GM21576 (cell line): ENCODE results near the gene ZNF516.

ENCODE experiments used
- ATAC-seq: cut with Tn5 transposase; IDR thresholded peaks from one replicate; pipeline ENCODE4 v1.9.1; 2021; ENCODE audit warnings: mild to moderate bottlenecking, moderate library complexity; ENCODE audit not compliant: unreplicated experiment

ZNF516 gene

DNA sequence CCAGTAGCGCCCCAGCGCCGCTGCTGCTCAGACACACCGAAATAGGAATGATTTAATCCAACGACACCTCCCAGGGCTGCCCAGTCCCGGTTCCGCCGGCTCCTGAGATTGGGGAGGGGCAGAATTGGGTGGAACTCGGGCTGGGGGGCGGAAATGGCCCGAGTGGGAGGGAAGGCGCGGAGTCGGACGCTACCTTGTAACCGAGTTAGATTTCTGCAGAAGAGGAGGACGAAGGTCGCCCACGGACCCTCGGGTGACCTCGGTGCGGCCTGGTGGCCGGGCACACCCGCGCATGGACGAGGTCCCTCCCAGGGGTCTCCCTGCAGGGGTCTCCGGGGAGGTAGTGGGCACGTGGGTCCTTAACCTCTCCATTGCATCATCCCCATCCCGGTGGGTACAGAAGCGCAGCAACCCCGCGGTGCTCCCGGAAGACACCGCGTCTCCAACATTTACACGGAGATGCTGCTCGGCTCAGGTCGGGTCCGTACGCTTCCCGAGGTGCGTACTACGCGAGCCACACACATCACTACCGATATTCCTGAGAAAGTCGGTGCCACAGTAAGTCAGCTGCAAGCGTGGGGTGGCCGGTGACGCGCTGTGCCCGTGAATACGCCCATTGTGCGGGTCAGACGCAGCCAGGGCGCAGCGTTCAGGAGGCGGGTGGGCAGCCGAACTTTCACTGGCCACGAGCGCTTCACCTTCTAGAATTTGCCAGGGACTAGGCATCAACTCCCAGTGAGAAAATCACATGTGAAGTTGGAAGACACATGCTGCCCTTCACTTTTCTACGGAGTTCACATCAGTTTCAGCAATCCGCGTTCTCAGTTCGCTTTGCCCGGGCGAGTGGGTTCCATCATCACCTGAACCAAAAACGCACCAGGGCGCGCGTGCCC lies 3.0 kb downstream of the ZNF516 start:
- no peak for ATAC-seq

DNA sequence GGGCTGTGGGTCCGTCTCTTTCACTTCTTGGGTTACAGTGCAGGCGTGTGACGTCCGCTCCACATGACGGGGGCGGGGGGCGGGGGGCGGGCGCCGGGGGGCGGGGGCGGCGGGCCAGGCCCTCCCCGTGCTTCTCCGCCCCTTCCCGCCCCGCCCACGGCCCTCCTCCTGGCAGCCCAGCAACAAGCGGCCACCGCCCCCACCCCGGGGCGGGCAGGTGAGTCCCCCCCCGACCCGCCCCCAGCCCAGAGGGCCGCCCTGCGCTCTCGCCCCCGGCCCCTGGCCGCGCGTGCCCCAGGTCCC lies 3.6 kb downstream of the ZNF516 start:
- ATAC-seq = no peak

DNA sequence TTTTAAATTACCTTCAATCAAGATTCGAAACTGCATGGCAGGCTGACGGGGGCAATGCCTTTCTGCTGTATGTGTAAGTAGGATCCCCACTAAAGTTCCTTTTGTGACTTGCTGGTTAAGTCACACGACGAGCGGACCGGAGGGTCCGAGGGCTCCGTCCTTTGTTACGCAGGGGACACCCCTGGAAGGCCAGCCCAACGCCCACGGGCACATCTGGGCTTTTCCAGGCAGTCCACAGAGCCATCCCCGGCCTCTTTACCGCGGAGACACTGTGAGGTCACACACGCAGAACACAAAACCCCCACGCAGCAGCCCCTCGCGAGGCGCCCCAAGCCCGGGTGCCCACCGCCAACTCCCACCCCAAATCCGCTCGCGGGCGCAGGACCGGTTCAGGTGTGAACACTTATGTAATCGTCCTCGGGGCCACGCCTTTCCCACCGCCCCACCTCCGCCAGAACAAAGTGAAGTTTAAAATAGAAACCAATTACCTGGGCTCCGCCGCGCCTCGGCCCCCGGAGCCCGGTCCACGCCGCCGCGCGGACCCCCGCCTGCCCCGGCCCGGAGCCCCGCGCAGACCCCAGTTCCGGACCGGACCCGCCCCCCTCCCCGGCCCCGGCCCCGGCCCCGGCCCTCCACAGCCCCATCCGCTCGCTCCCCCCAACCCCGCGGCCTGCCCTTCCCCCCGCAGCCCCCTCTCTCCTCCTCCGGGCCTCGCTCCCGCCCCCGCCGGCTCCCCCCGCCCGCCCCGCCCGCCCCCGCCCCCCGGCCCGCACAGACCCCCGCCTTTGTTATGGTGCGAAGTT lies 4.2 kb downstream of the ZNF516 start:
- ATAC-seq = no peak

GRCh38 chr18:76490033-76490432 lies 5.0 kb downstream of the ZNF516 start:
- ATAC-seq = no peak

DNA sequence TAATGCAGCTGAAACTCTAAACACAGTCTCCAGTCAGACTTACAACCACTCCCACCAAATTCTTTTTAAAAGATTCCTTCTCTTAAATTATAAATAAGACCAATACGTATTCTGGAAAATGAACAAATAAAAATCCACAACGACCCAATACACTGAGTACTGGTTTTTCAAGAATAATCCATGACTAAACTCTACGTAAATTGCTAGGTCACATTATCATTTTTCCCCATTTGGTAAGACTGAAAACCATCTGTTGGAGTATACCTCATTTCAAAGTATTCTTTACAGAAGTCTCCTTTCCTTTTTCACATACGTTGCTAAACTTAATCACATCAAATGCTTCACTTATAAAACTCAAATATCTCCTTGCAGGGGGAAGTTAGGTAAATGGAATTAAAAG lies 6.0 kb downstream of the ZNF516 start:
- ATAC-seq = no peak

DNA sequence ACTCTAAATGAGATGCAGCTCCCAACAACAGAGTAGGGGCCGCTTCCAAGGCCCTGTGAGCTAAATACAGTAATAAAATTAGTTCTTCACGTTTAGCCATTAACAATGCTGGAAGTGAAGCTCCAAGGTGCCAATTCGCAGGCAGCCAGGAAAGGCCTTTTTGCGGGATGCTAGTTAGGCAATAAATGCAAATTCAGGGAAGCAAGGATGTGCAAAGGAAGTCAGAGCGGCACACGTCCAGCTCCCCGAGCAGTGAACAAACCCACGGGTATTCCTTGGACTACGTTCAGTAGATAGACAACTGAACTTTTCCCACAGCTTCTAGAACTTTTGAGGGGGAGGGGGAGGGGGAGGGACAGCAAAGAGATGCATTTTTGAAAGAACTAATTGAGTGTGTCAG lies 6.9 kb downstream of the ZNF516 start:
- no peak for ATAC-seq

GRCh38 chr18:76487782-76488181 lies 7.3 kb downstream of the ZNF516 start:
- no peak for ATAC-seq

- no peak for ATAC-seq
Measured at GRCh38 chr18:76487070-76487469, 8.0 kb downstream of the ZNF516 start.

GRCh38 chr18:76486574-76486973 lies 8.5 kb downstream of the ZNF516 start:
- ATAC-seq = no peak

DNA sequence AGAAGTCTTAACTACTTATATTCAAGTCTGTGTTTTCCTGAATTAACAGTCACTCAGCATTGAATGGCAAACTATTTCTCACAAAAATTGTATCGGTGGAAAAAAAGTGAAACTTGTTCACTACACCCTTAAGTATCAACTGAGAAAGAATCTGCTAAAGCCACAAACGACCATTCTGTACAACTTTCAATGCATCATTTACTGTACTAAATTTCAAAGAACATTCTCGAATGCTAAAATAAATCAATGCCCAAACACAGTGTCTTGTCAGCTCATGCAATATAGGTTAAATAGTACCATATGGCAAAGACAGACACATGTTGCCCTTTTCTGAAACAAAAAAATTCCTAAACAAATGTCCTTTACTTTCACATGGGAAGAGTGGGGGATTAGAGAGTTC lies 9.0 kb downstream of the ZNF516 start:
- ATAC-seq = no peak

GRCh38 chr18:76484749-76485387 lies 10.2 kb downstream of the ZNF516 start:
- ATAC-seq = no peak

DNA sequence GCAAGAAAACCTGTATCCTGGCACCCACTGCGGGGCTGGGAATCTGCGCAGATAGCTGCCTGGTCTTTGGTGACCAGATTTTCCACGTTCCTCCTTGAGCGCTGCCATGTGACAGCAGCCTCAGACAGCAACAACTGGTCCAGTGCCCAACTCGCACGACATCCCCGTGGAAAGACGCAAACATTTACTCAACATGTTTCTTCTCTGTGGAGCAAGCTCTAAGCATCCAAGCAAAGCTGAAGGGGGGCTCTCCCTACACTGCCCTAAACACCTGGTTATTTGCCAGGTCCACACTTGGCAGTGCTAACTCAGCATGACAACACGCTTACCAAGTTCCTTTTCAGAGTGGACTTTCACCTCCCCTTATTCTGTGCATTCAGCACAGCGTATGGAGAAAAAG lies 11.3 kb downstream of the ZNF516 start:
- no peak for ATAC-seq

DNA sequence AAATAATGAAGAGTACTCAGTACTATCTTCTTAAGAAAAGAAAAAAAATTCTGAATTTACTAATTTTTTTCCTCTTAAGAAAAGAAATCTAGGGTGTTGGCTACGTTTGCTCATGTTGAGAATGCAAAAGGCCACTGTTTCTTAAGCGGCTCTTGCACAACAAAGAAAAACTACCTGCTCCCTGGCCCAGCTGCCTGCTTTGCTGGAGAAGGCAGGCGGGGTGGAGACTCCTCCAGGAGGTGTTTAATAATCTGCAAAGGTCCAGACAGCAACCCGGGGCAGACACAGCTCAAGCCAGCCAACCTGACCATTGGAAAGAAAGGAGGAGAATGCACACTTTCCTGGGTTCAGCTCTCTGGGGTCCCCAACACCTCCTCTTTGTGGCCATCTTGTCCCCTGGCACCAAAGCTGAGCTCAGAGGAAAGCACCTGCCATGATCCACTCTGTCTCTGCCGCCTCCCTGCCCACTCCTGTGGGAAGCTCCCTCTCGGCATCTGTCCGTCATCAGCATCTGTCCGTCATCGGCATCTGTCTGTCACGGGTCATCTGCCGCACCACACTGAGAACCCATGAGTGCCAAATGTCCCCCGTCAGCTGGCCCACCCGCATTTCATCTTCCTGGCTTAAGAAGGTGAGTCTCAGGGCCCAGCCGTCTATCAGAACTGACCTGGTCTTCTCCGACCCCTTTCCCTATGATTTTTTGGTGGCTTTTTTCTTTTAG lies 11.9 kb downstream of the ZNF516 start:
- ATAC-seq = no peak

- ATAC-seq = no peak
Measured at GRCh38 chr18:76482267-76482666, 12.8 kb downstream of the ZNF516 start.

GRCh38 chr18:76480913-76481312 lies 14.1 kb downstream of the ZNF516 start:
- no peak for ATAC-seq

DNA sequence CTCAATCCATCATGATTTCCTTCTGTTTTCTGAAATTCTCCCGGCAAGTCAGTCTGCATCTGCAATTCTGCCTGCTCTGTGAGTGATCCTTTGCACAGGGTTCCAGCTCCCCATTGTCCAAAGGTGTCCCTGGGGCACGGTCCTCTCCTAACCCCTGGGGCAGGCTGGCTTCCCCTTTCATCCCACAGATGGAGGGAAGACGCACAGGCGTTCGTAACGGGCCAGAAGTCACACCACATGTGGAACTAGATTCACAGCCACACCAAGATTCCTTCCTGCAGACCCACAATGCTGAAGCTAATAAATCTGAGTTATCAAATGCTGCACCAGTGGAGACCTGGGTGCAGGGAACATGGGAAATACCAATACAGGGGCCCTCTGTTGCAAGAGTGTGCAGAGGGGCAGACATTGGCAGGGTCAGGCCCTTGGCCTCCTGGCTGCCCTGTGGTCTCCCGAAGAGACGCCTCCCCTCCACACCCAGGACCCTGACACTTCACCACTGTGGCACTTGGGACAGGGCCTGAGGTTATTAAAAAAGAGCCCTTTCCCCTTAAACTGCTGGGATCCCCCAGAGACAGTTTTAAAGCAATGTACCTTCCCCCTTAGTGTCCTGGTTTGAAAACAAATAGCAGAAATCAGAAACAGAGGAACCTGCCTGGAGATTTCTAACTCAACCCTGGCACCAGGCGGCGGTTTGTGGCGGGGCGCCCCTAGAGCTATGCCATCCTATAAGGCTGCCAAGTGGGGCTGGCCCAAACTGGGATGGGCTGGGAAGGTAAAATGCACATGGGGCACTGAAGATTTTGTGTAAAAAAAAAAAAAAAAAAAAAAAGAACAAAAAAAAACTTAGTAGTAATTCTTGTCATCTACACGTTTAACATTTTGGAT lies 15.4 kb downstream of the ZNF516 start:
- ATAC-seq = no peak

DNA sequence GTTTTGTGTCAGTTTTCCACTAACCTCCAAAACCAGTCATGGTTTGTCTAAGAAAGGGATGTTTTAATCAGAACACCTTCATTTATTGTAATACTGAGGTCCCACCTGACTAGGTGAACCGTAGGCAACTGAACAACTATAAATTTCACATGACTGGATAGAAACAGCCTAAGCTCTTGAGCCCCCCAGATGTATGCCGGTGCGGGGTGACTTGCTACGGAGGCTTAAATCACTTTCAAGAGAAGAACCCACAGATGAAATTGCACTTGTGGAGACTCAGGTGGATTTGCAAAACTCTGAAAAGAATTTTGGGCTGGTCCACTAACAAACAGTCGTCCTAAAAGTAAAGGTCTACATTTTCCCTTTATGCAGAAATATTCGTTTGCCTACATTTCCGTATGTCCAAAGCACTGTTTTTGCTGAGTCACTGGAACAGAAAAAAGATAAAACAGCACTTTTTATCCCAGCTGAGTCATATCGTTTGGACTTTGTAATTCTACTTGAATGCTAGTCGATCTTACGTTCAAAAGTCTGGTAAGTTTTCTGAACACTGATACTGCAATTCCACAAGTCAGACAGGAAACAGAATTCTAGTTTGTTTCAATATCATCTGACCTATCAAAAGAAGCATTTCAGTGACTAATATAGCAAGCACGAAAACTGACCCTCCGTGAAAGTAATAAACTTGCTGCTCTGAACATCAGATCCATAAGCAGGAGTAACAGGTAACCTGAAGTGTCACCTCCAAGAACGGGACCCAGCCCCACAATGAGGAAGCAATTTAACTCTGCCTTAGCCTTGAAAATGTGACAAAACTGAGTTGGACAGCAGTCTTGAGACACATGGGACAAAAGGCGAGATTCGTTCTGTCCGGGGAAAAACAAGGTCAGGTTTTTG lies 18.1 kb downstream of the ZNF516 start:
- ATAC-seq = no peak

- no peak for ATAC-seq
Measured at GRCh38 chr18:76475450-76476194, 19.4 kb downstream of the ZNF516 start.
